Measurements from ENCODE around the gene URM1. TPM values are rescaled to one million over a fixed set of nuclear protein-coding genes. Genes with fewer than 3 reads are reported as not detected.

URM1 gene
- total RNA-seq, 2 experiments from 2014 or later, result 44.4 to 45.2 TPM

DNA sequence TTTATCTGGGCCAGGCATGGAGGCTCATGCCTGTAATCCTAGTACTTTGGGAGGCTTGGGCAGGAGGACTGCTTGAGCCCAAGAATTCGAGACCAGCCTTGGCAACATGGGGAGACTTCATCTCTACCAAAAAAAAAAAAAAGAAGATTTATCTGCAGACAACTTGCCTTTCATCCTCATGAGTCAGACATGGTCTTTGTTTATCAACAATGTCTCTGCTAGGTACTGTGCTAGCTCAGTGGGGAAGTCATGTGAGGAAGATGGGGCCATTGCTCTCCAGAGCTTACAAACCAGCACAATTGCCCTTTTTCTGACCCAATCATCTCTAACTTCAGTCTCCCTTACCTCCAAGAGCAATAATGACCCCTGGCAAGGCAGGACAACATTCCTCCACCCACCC is 1.6 kb downstream of the URM1 start:
- peak overlapping the region; percentile 92 for H3K4me3 Mint-ChIP-seq
- H3K27me3 Mint-ChIP-seq (ENCODE audit: low read depth), result no peaks in the 10 kb centered on the region
- H3K36me3 Mint-ChIP-seq (ENCODE audit: low read depth), result peaks cover 12% of the 10 kb centered on the region
- CTCF ChIA-PET, result no interaction called here
- DNase-seq, result no peak
- H3K4me1 Mint-ChIP-seq (ENCODE audit: low read depth), result peaks cover 28% of the 10 kb centered on the region
- H3K9me3 Mint-ChIP-seq, result no peaks in the 10 kb centered on the region
- intact Hi-C loops (cut with micrococcal nuclease), result loop anchor here (5.0 kb wide), 1 partner anchor 400 kb away; the partner anchor contains the start of gene ZER1
- H3K27ac Mint-ChIP-seq, result no peak overlapping the region

- no peak overlapping the region for H3K27ac Mint-ChIP-seq
- H3K36me3 Mint-ChIP-seq (ENCODE audit: low read depth), result peaks cover 18% of the 10 kb centered on the region
- H3K4me3 Mint-ChIP-seq, result no peak overlapping the region
- peaks cover 28% of the 10 kb centered on the region for H3K4me1 Mint-ChIP-seq (ENCODE audit: low read depth)
- H3K27me3 Mint-ChIP-seq (ENCODE audit: low read depth), result no peaks in the 10 kb centered on the region
- no peak for DNase-seq
- intact Hi-C loops (cut with micrococcal nuclease), result loop anchor here (5.0 kb wide), 1 partner anchor 398 kb away; the partner anchor contains the start of gene ZER1
- CTCF ChIA-PET, result no interaction called here
- H3K9me3 Mint-ChIP-seq, result no peaks in the 10 kb centered on the region
Observed at GRCh38 chr9:128374221-128374675, 3.1 kb downstream of the URM1 start.

DNA sequence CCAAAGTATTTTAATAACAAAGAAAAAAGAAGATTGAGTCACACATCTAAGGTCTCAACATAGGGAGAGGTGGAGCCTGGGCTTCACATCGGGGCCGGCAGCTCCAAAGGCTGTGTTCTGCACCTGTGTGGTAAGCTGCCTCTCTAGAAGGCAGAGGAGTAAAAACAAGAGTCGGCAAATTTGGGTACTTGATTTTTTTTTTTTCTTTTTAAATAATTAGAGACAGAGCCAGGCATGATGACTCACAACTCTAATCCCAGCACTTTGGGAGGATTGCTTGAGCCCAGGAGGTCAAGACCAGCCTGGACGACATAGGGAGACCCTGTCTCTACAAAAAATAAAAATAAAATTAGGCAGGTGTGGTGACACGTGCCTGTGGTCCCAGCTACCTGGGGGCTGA is 4.7 kb downstream of the URM1 start:
- Mint-ChIP-seq H3K4me1 (ENCODE audit: low read depth) (peaks cover 24% of the 10 kb centered on the region), H3K9me3 (no peaks in the 10 kb centered on the region), H3K27me3 (ENCODE audit: low read depth) (no peaks in the 10 kb centered on the region), H3K4me3 (no peak overlapping the region), H3K36me3 (ENCODE audit: low read depth) (peaks cover 18% of the 10 kb centered on the region), H3K27ac (no peak overlapping the region)
- intact Hi-C loops (cut with micrococcal nuclease), result no loop called here
- CTCF ChIA-PET, result interaction anchor here (0.6 to 1.3 kb wide), 3 partner anchors 36 to 99 kb away, joined by 3 to 4 read pairs (median 4); no protein-coding TSS in a partner anchor
- no peak for DNase-seq

- DNase-seq, result no peak
- H3K36me3 Mint-ChIP-seq (ENCODE audit: low read depth), result peaks cover 15% of the 10 kb centered on the region
- H3K4me1 Mint-ChIP-seq (ENCODE audit: low read depth), result no peaks in the 10 kb centered on the region
- no peaks in the 10 kb centered on the region for H3K9me3 Mint-ChIP-seq
- intact Hi-C loops (cut with micrococcal nuclease), result no loop called here
- no peaks in the 10 kb centered on the region for H3K27me3 Mint-ChIP-seq (ENCODE audit: low read depth)
- CTCF ChIA-PET, result interaction anchor here (0.9 kb wide), 1 partner anchor 20 kb away, joined by 3 read pairs; no protein-coding TSS in a partner anchor
- no peak overlapping the region for H3K4me3 Mint-ChIP-seq
- H3K27ac Mint-ChIP-seq, result no peak overlapping the region
Observed at GRCh38 chr9:128382261-128382660, 11.1 kb downstream of the URM1 start.

DNA sequence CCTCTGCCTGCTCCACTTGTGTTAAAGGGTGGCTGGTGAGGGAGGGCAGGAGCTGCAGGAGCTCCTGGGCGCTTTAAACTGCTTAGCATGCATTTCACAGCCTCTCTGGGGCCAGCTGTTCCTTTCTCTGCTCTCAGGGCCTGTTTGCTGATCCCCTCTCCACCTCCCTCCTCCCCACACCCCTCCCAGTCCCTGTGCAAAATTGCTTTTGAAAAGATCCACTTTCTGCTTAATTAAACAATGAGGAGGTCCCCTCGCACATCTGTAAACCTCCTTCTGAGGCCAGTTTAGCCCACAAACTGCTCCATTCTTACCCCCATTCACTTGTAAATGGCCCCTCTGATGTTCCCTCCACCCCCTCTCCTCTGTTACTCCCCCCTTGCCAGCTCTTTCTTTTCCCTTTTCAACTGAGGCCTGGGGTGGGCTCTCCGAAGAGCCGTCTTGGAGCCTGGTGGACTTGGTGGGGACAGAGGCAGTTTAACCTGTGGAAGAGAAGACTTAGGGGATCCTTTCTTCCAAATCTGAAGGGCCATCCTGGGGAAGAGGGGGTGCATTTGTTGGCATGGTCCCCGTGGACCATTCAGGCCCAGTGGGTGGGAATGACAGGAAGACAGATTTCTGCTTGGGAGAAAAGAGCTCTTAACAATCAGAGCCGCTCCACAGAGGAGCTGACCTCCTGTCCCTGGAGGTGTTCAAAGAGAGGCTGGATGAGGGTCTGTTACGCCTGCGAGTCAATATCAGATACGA is 12.0 kb downstream of the URM1 start:
- Mint-ChIP-seq H3K27ac (no peak overlapping the region), H3K9me3 (no peaks in the 10 kb centered on the region), H3K4me1 (ENCODE audit: low read depth) (no peaks in the 10 kb centered on the region), H3K36me3 (ENCODE audit: low read depth) (peaks cover 14% of the 10 kb centered on the region), H3K27me3 (ENCODE audit: low read depth) (no peaks in the 10 kb centered on the region), H3K4me3 (no peak overlapping the region)
- intact Hi-C loops (cut with micrococcal nuclease), result no loop called here
- CTCF ChIA-PET, result interaction anchor here (1.3 kb wide), 1 partner anchor 22 kb away, joined by 3 read pairs; no protein-coding TSS in a partner anchor
- DNase-seq, result no peak

DNA sequence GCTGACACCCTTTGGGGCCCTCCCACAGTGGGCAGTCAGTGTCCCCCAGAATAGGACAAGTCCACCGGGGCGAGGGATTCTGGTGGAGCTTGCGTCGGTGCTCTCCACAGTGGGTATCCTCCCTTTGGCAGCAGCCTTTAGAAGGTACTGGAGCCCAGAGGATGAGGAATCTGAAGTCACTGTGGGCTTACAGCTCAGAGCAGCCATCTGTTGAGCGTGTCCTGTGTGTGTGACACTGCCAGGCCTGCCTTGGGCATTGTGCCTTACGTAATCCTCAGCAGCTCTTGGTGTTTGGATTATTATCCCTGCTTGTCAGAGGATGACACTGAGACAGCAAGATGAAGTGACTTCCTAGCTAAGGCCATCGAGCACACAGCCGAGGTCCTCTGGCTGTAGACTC is 12.6 kb downstream of the URM1 start:
- Mint-ChIP-seq H3K9me3 (no peaks in the 10 kb centered on the region), H3K36me3 (ENCODE audit: low read depth) (peaks cover 12% of the 10 kb centered on the region), H3K4me3 (no peak overlapping the region), H3K4me1 (ENCODE audit: low read depth) (no peaks in the 10 kb centered on the region), H3K27ac (no peak overlapping the region), H3K27me3 (ENCODE audit: low read depth) (no peaks in the 10 kb centered on the region)
- CTCF ChIA-PET, result interaction anchor here (1.3 kb wide), 1 partner anchor 23 kb away, joined by 3 read pairs; no protein-coding TSS in a partner anchor
- intact Hi-C loops (cut with micrococcal nuclease), result no loop called here
- no peak for DNase-seq

GRCh38 chr9:128384801-128385495 is 13.8 kb downstream of the URM1 start:
- intact Hi-C loops (cut with micrococcal nuclease), result no loop called here
- CTCF ChIA-PET, result interaction anchor here (0.6 to 1.3 kb wide), 5 partner anchors 23 to 315 kb away, joined by 3 to 4 read pairs (median 3); no protein-coding TSS in a partner anchor
- Mint-ChIP-seq H3K4me3 (no peak overlapping the region), H3K9me3 (no peaks in the 10 kb centered on the region), H3K36me3 (ENCODE audit: low read depth) (peaks cover 12% of the 10 kb centered on the region), H3K27ac (no peak overlapping the region), H3K27me3 (ENCODE audit: low read depth) (no peaks in the 10 kb centered on the region), H3K4me1 (ENCODE audit: low read depth) (no peaks in the 10 kb centered on the region)
- no peak for DNase-seq

DNA sequence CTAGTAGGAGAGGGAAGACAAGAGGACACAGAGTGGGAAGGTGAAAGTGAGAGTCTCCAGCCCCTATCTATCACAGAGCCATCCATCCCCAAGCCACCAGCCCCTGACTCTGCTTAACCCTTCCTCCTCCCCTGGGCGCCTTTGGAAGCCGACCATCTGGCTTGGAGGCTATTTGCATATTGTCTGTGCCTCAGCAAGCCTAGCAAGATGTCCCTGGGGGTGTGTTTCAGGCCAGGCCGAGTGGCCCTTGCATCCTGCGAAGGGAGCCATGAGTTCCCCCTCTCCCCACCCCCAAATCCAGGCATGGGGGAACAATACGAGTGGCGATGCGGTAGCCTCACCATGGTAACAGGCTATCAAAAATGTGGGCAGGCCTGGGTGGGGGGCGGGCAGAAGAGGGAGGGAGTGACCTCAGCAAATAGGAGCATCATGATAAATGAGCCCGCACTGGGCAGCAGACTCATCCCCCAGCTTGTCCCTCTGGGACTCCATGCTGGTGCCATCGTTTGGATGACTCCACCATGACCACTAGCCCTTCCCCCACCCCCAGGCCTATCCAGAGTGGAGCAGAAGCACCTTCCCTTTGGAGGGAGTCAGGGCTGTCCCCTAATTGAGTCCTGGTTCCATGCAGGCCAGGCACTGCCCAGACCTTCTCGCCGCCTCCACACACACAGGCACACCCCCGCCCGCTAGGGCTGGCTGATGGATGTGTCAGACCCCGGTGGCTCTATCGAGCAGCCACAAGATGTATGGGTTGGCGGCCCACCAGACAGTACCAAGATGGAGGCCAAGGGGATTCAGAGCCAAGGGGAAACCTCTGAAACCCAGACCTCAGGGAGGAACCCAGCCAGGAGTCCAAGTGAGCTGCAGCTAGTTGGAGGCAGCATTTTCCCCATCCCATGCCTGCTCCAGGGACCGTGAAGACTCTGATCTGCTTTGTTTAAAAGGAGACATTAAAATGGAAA is 14.6 kb downstream of the URM1 start:
- no peak for DNase-seq
- H3K27me3 Mint-ChIP-seq (ENCODE audit: low read depth), result no peaks in the 10 kb centered on the region

DNA sequence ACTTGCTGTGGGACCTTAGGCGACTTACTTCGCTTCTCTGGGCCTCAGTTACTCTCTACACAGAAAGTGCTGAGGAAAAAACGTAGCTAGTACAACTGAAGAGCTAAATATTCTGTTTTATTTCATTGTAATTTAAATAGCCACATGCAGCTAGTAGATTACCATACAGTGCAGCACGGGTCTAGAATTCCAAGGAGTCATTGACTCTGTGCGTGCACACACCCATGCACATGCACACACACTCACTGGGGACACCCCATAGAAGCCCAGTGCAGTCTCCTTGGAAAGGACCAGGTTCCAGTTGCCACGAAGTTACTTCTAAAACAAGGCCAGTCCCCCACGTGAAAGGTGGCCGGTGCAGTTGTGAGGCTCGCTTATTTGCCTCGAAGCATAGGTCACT is 17.0 kb downstream of the URM1 start:
- no peak overlapping the region for H3K27ac Mint-ChIP-seq
- DNase-seq, result no peak
- H3K4me1 Mint-ChIP-seq (ENCODE audit: low read depth), result no peaks in the 10 kb centered on the region
- no peaks in the 10 kb centered on the region for H3K9me3 Mint-ChIP-seq
- H3K36me3 Mint-ChIP-seq (ENCODE audit: low read depth), result peaks cover 22% of the 10 kb centered on the region
- H3K4me3 Mint-ChIP-seq, result no peak overlapping the region
- intact Hi-C loops (cut with micrococcal nuclease), result no loop called here
- CTCF ChIA-PET, result no interaction called here
- H3K27me3 Mint-ChIP-seq (ENCODE audit: low read depth), result no peaks in the 10 kb centered on the region

More for the DNA sequence above, 14.6 kb downstream of the URM1 start:
- H3K36me3 Mint-ChIP-seq (ENCODE audit: low read depth), result peaks cover 13% of the 10 kb centered on the region
- intact Hi-C loops (cut with micrococcal nuclease), result no loop called here
- CTCF ChIA-PET, result interaction anchor here (0.6 to 1.2 kb wide), 4 partner anchors 24 to 316 kb away, joined by 3 to 4 read pairs (median 4); no protein-coding TSS in a partner anchor
- H3K4me3 Mint-ChIP-seq, result no peak overlapping the region
- H3K9me3 Mint-ChIP-seq, result no peaks in the 10 kb centered on the region
- no peak overlapping the region for H3K27ac Mint-ChIP-seq
- H3K4me1 Mint-ChIP-seq (ENCODE audit: low read depth), result no peaks in the 10 kb centered on the region

DNA sequence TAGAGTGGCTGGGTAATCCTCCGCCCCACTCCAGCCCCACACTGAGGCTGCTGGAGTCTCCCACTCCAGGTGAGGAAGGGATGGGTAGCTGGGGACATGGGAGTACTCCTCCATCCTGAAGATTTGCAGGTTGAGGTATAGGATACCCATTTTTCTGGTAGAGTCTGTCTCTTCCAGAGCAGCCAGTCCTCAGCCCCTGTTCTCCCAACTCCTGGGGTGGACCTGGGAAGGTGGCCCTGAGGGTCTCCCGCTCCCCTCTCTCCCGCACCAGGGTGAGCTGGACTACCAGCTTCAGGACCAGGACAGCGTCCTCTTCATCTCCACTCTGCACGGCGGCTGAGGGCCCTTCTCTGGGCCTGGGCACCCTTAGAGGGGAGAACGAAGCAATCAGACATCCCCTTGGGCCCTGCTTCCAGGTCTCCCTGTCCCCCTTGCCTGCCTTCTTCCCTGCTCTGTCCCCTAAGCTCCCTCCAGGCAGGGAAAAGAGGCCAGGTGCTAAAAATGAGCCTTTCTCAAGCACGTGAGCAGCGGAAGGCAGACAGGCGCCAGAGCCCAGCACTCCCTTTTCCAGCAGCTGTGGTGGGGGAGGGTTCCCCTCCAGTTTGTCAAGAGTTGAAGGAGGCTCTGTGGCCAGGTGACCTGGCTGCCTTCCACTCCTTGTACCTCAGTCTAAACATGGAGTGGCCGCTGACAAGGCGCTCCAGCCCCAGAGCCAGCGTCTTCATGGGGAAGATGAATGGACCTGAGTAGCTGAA is 18.4 kb downstream of the URM1 start:
- no peaks in the 10 kb centered on the region for H3K9me3 Mint-ChIP-seq
- no peaks in the 10 kb centered on the region for H3K27me3 Mint-ChIP-seq (ENCODE audit: low read depth)
- intact Hi-C loops (cut with micrococcal nuclease), result no loop called here
- CTCF ChIA-PET, result no interaction called here
- no peak for DNase-seq
- peaks cover 20% of the 10 kb centered on the region for H3K36me3 Mint-ChIP-seq (ENCODE audit: low read depth)
- no peak overlapping the region for H3K4me3 Mint-ChIP-seq
- no peaks in the 10 kb centered on the region for H3K4me1 Mint-ChIP-seq (ENCODE audit: low read depth)
- no peak overlapping the region for H3K27ac Mint-ChIP-seq

DNA sequence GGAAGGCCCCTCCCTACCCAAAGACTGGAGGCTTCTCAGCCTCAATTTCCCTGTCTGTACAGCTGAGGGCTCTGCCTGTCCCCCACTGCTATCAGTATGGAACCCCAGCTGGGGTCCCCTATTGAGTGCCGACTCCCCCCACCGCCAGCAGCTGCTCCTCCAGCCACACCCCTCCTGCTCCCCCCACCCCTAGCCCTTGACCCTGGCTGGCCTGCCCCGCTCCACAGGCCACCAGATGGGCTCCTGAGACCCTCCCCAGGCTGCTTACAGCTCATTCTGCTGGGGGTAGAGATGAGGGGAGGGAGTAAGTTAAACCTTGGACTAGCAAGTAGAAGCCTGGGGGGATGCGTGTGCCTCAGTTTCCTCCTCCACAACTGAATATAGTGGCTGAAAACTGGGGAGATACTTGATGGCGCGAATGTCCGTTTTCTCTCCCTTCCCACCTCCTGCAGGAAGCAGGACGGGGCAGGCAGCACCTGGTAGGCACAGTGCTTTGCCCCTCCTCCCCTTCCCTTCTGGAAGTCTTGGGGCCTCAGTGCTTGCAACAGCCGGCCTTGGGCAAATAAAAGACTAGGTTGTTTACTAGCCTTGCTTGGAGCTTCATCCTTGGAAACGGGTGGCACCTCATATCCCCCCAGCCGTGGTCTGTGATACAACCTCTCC is 19.1 kb downstream of the URM1 start:
- CTCF ChIA-PET, result no interaction called here
- DNase-seq, result no peak
- H3K36me3 Mint-ChIP-seq (ENCODE audit: low read depth), result peaks cover 20% of the 10 kb centered on the region
- no peaks in the 10 kb centered on the region for H3K27me3 Mint-ChIP-seq (ENCODE audit: low read depth)
- no peaks in the 10 kb centered on the region for H3K4me1 Mint-ChIP-seq (ENCODE audit: low read depth)
- H3K9me3 Mint-ChIP-seq, result no peaks in the 10 kb centered on the region
- intact Hi-C loops (cut with micrococcal nuclease), result no loop called here
- no peak overlapping the region for H3K27ac Mint-ChIP-seq
- no peak overlapping the region for H3K4me3 Mint-ChIP-seq
